Smooth muscle cell (in vitro differentiated cells): Measurements from ENCODE around the gene PRAMEF1. TPM values are rescaled to one million over a fixed set of nuclear protein-coding genes. Genes with fewer than 3 reads are reported as not detected.
"Not testable (repeated sequence)": the region's sequence is repeated elsewhere in the genome, so short reads cannot be mapped to it uniquely, and the experiment has no call there.

Experiments
- DNase-seq: peaks from one replicate; lab custom pipeline; 2025; ENCODE audit not compliant: unreplicated experiment; lab: John Stamatoyannopoulos, UW
- H2AFZ ChIP-seq: fragments of 200-600 bp; sonication (generic); 2 replicates; pipeline ENCODE4 v1.6.0; 2016; ENCODE audit warnings: antibody characterized with exemption, low read depth, mild to moderate bottlenecking
- H3F3A ChIP-seq: fragments of 200-600 bp; sonication (generic); 2 replicates; pipeline ENCODE4 v1.6.0; 2017; ENCODE audit warnings: antibody characterized with exemption, low read depth
- H3K27ac ChIP-seq: fragments of 200-600 bp; sonication (generic); 2 replicates; pipeline ENCODE4 v1.5.1; 2016; ENCODE audit warnings: low read depth, mild to moderate bottlenecking
- H3K27me3 ChIP-seq: fragments of 200-600 bp; sonication (generic); 2 replicates; pipeline ENCODE4 v1.6.1; 2016; ENCODE audit warnings: low read depth, mild to moderate bottlenecking
- H3K36me3 ChIP-seq: fragments of 200-600 bp; sonication (generic); 2 replicates; pipeline ENCODE4 v1.5.1; 2016; ENCODE audit warnings: low read depth
- H3K4me1 ChIP-seq: fragments of 200-600 bp; sonication (generic); 2 replicates; pipeline ENCODE4 v1.5.1; 2016; ENCODE audit warnings: low read depth
- H3K4me2 ChIP-seq: fragments of 200-600 bp; sonication (generic); 2 replicates; pipeline ENCODE4 v1.6.0; 2016; ENCODE audit warnings: mild to moderate bottlenecking
- H3K4me3 ChIP-seq: fragments of 200-600 bp; sonication (generic); 2 replicates; pipeline ENCODE4 v1.5.1; 2016; ENCODE audit warnings: mild to moderate bottlenecking
- H3K79me2 ChIP-seq: fragments of 200-600 bp; sonication (generic); 2 replicates; pipeline ENCODE4 v1.6.0; 2016; ENCODE audit warnings: low read depth, mild to moderate bottlenecking
- H3K9ac ChIP-seq: fragments of 200-600 bp; sonication (generic); 2 replicates; pipeline ENCODE4 v1.6.0; 2016; ENCODE audit warnings: low read depth
- H3K9me3 ChIP-seq: fragments of 200-600 bp; sonication (generic); replicated peaks from 2 replicates; pipeline ENCODE4 v1.5.1; 2016; ENCODE audit warnings: low read depth
- H4K20me1 ChIP-seq: fragments of 200-600 bp; sonication (generic); 2 replicates; pipeline ENCODE4 v1.6.0; 2016; ENCODE audit warnings: low read depth
- CTCF ChIP-seq: fragments of 200-600 bp; sonication (generic); IDR thresholded peaks from 2 replicates; pipeline ENCODE4 v1.5.1; 2017; ENCODE audit warnings: borderline replicate concordance, mild to moderate bottlenecking, antibody characterized with exemption; ENCODE audit not compliant: insufficient read depth, poor library complexity, severe bottlenecking
- WGBS: methylation state at CpG from one replicate; pipeline ENCODE4 v1.1.7; 2016; ENCODE audit warnings: low lambda C conversion rate; 5-methylcytosine and 5-hydroxymethylcytosine counted together
- polyA plus RNA-seq: library from polyadenylated mRNA; unstranded; fragments of >200 nt; fragmentation: Nextera tagmentation; extraction: Ambion mirVana; gene quantifications from 2 replicates; pipeline ENCODE4 v1.2.1, GENCODE V29; 2016
- total RNA-seq: library from RNA; depleted of rRNA; stranded (reverse); fragments of >200 nt; gene quantifications from 2 replicates; pipeline ENCODE4 v1.2.3, GENCODE V29; 2014

The PRAMEF1 gene
- total and polyA plus RNA-seq, 2 experiments from 2014 or later, result not detected

DNA sequence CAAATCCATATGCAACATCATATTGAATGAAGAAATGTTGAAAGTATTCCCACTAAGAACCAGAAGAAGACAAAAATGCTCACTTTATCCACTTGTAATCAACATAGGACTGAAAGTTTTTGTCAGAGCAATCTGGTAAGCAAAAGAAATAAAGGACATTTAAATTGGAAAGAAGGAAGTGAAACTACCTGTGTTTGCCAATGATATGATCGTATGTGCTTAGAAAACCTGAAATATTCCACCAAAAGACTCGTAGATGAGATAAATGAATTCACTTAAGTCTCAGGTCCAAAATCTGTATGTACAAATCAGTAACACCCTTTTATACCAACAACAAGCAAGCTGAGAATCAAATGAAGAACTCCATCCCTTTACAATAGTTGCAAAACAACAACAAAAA is 8.5 kb downstream of the PRAMEF1 start:
- H3K4me1 ChIP-seq, result no peaks in the 10 kb centered on the region
- H3K27me3 ChIP-seq, result no peaks in the 10 kb centered on the region
- H4K20me1 ChIP-seq, result no peaks in the 10 kb centered on the region
- no peaks in the 10 kb centered on the region for H3K36me3 ChIP-seq
- no peak overlapping the region for H3K27ac ChIP-seq
- no peak for DNase-seq
- no peak overlapping the region for H3K4me3 ChIP-seq
- H3K9me3 ChIP-seq, result peaks cover 2% of the 10 kb centered on the region
- no peaks in the 10 kb centered on the region for H3F3A ChIP-seq
- no peak for TF ChIP-seq CTCF
- H3K79me2 ChIP-seq, result no peaks in the 10 kb centered on the region
- no peak overlapping the region for H2AFZ ChIP-seq
- WGBS, result 78% methylated on average over 2 of the region's 2 CpGs
- no peak overlapping the region for H3K4me2 ChIP-seq
- no peak overlapping the region for H3K9ac ChIP-seq

GRCh38 chr1:12809933-12810332 is 18.7 kb downstream of the PRAMEF1 start:
- TF ChIP-seq CTCF, result no peak
- H3K4me3 ChIP-seq, result no peak overlapping the region
- peaks cover 2% of the 10 kb centered on the region for H3K9me3 ChIP-seq
- H3K9ac ChIP-seq, result no peak overlapping the region
- no peak overlapping the region for H2AFZ ChIP-seq
- WGBS, result 69% methylated on average over 1 of the region's 1 CpG
- no peaks in the 10 kb centered on the region for H4K20me1 ChIP-seq
- H3K4me1 ChIP-seq, result no peaks in the 10 kb centered on the region
- H3F3A ChIP-seq, result no peaks in the 10 kb centered on the region
- no peaks in the 10 kb centered on the region for H3K79me2 ChIP-seq
- H3K27ac ChIP-seq, result no peak overlapping the region
- H3K27me3 ChIP-seq, result no peaks in the 10 kb centered on the region
- DNase-seq, result no peak
- H3K4me2 ChIP-seq, result no peak overlapping the region
- no peaks in the 10 kb centered on the region for H3K36me3 ChIP-seq

DNA sequence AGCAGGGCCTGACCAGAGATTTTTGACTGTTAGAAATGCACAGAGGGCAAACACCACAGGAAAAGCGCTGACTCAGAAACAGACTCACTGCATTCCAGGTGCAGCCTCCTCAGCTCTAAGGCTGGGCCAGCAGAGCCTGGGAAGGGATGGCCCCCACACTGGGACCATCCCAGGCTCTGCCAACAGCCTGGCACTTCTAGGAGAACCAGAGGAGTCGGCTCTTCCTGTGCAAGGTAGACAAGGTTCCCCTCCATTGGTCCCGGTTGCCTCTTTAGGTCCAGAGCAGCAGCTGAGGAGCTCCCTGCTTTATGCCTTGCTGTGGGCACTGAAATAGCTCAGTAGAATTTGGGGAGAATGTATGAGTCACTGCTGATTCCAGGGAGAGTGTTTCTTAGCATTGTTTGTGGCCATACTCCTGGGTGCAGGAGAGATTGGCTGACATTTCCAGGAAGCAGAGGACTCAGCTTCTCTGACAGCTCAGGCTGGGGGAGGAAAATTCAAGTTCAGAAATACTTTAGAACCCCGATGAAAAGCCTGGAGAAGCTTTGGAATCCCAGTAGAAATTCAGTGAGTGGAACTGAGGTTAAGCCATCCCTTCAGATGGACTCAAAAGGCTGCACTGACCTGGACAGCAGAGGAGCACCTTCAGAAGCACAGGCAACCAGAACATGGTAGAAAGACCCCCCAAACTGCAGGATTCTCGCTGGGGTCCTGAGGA is 19.7 kb downstream of the PRAMEF1 start:
- no peaks in the 10 kb centered on the region for H3K9me3 ChIP-seq
- H3K4me3 ChIP-seq, result no peak overlapping the region
- H3K27me3 ChIP-seq, result no peaks in the 10 kb centered on the region
- H3K36me3 ChIP-seq, result no peaks in the 10 kb centered on the region
- no peaks in the 10 kb centered on the region for H3F3A ChIP-seq
- no peak overlapping the region for H3K27ac ChIP-seq
- no peaks in the 10 kb centered on the region for H3K79me2 ChIP-seq
- DNase-seq, result no peak
- H3K4me2 ChIP-seq, result no peak overlapping the region
- no peak for TF ChIP-seq CTCF
- H3K4me1 ChIP-seq, result no peaks in the 10 kb centered on the region
- no peak overlapping the region for H2AFZ ChIP-seq
- 57% methylated on average over 5 of the region's 5 CpGs for WGBS
- no peak overlapping the region for H3K9ac ChIP-seq
- no peaks in the 10 kb centered on the region for H4K20me1 ChIP-seq

DNA sequence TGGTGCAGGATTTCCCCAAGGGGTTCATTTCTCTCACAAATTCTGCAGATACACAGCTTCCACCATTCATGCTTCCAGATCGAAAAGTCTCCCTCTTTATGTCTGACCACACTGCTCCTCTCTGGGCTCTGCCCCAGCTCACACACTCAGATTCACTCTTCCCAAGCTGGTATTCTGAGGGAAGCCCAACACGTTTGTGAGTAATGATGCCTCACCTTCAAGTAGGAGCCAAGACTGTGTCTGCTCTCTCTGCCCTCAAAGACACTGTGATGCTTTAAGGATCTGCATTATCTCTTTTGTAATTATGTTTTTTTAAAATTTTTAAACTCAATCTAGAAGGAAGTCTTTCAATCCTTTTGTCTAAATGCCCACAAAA is 20.2 kb downstream of the PRAMEF1 start:
- Histone ChIP-seq H3K27me3 (no peaks in the 10 kb centered on the region), H3K36me3 (no peaks in the 10 kb centered on the region), H3K4me2 (no peak overlapping the region), H3K9me3 (no peaks in the 10 kb centered on the region), H4K20me1 (no peaks in the 10 kb centered on the region), H3K4me1 (no peaks in the 10 kb centered on the region), H3K4me3 (no peak overlapping the region), H2AFZ (no peak overlapping the region), H3K9ac (no peak overlapping the region), H3F3A (no peaks in the 10 kb centered on the region), H3K79me2 (no peaks in the 10 kb centered on the region), H3K27ac (no peak overlapping the region)
- no peak for DNase-seq
- WGBS, result 45% methylated on average over 2 of the region's 2 CpGs
- TF ChIP-seq CTCF, result no peak

DNA sequence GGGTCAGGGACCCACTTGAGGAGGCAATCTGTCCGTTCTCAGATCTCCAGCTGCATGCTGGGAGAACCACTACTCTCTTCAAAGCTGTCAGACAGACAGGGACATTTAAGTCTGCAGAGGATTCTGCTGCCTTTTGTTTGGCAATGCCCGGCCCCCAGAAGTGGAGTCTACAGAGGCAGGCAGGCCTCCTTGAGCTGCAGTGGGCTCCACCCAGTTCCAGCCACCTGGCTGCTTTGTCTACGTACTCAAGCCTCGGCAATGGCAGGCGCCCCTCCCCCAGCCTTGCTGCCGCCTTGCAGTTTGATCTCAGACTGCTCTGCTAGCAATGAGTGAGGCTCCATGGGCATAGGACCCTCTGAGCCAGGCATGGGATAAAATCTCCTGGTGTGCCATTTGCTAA is 27.9 kb downstream of the PRAMEF1 start:
- H3K4me2 ChIP-seq, H3K9me3 ChIP-seq, H4K20me1 ChIP-seq, H3K4me3 ChIP-seq, H3K27ac ChIP-seq, H3K36me3 ChIP-seq, H3K27me3 ChIP-seq, H3K79me2 ChIP-seq, H2AFZ ChIP-seq, H3F3A ChIP-seq, H3K9ac ChIP-seq, H3K4me1 ChIP-seq, DNase-seq: not testable (repeated sequence)
- WGBS, result 72% methylated on average over 6 of the region's 6 CpGs
